ENCODE data around the gene OTOGL. TPM values are rescaled to one million over a fixed set of nuclear protein-coding genes. Genes with fewer than 3 reads are reported as not detected.
"Not testable (repeated sequence)": the region's sequence is repeated elsewhere in the genome, so short reads cannot be mapped to it uniquely, and the experiment has no call there.

The OTOGL gene
- total RNA-seq, 4 donors from 2014 or later, result 0.19 to 0.63 (median 0.37) TPM

DNA sequence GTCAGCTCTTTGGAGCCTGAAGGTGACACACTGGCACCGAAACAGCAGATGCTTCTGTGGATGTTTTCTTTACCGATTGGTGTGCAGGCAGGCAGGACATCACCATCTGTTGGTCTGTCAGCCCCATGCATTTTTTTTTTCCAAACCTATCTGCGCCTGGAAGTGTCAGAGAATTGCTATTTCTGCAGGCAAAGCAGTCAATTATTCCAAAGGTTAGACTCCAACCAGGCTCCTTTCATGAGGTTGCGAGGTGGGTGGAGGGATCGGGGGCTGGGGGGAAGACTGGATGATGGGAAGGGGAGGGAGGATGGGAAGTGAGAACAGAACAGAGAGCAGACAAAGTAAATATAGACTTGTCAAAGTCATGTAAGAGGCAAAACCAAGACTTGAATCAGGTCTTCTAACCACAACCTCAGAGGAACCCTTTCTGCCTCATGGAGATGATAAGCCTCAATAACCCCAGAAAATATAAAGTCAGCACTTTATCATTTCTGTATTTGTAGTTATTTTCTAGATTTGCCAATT is 117.7 kb downstream of the OTOGL start:
- no peak for ATAC-seq (ENCODE audit: low FRiP score)
- DNase-seq (ENCODE audit: low spot score), result no peak
- TF ChIP-seq, protein P1, sequence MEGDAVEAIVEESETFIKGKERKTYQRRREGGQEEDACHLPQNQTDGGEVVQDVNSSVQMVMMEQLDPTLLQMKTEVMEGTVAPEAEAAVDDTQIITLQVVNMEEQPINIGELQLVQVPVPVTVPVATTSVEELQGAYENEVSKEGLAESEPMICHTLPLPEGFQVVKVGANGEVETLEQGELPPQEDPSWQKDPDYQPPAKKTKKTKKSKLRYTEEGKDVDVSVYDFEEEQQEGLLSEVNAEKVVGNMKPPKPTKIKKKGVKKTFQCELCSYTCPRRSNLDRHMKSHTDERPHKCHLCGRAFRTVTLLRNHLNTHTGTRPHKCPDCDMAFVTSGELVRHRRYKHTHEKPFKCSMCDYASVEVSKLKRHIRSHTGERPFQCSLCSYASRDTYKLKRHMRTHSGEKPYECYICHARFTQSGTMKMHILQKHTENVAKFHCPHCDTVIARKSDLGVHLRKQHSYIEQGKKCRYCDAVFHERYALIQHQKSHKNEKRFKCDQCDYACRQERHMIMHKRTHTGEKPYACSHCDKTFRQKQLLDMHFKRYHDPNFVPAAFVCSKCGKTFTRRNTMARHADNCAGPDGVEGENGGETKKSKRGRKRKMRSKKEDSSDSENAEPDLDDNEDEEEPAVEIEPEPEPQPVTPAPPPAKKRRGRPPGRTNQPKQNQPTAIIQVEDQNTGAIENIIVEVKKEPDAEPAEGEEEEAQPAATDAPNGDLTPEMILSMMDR (IDR thresholded peaks at IDR 0.05), result no peak

DNA sequence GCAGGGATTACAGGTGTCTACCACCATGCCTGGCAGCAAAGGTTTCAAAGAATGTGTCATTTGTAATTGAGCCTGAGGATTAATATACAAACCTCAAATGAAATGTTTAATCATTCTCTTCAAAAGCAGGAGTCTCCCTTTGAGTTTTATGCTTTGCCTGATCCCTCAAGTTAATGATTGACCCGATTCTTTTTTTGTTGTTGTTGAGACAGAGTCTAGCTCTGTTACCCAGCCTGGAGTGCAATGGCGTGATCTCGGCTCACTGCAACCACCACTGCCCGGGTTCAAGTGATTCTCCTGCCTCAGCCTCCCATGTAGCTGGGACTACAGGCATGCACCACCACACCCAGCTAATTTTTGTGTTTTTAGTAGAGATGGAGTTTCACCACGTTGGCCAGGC is 119.6 kb downstream of the OTOGL start:
- ATAC-seq (ENCODE audit: low FRiP score); DNase-seq (ENCODE audit: low spot score): not testable (repeated sequence)

DNA sequence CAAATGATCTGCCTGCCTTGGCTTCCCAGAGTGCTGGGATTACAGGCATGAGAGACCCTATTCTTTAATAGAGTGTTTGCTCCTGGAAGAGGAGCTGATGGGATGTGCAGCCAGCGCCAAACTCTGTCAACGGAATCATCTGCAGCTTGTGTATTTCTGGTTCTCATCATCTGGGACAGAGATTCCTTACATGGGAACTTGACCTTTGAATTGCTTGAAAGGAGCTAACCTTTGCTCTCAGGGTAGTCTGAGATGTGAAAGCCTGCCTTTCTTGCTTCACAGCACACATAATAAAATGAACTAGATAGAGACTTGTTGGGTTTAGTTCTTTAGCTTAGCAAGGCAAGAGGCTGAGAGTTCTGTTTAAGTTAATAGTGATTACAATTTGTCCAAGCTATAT is 120.0 kb downstream of the OTOGL start:
- ATAC-seq (ENCODE audit: low FRiP score) (no peak), DNase-seq (ENCODE audit: low spot score) (no peak)
- TF ChIP-seq, protein P1 (IDR thresholded peaks at IDR 0.05), result no peak

DNA sequence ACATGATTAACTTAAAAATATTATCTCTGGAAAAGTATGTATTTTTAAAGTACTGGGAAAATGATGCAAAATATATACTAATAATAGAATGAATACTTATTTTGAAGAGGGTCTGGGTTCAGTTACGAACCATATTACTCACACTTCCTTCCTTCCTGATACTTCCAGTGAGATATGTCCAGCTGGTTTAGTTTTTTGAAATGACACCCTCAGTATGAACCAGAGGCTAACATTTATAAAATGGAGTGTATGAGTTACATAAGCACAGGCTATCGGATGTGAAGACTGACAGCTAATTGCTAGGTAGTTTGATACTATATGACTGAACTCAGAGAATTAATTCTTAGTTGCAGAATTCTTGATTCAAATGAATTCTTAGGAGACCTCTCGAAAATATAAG is 122.9 kb downstream of the OTOGL start:
- DNase-seq (ENCODE audit: low spot score) (no peak), ATAC-seq (ENCODE audit: low FRiP score) (no peak)
- TF ChIP-seq, protein P1 (IDR thresholded peaks at IDR 0.05), result no peak

DNA sequence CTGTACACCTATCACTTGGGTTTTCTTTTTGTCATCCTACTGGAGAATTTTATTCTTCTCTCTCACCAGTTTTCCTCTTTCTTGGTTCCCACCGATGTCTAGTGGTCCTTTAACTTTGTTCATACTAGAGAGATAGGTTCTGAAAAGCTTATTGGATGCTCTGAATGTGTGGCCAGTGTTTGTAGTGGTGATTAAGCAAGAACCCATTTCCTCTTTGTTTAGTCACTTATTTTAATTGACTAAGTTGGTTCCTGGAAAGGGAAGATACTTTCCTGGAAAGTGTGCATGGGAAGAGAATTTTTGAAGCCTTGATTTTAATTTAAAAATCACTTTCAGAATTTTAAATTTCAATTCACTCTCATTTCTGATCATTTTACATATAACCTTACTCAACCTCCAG is 127.2 kb downstream of the OTOGL start:
- peak; percentile 51 for ATAC-seq (ENCODE audit: low FRiP score)
- TF ChIP-seq, protein P1 (IDR thresholded peaks at IDR 0.05), result no peak

DNA sequence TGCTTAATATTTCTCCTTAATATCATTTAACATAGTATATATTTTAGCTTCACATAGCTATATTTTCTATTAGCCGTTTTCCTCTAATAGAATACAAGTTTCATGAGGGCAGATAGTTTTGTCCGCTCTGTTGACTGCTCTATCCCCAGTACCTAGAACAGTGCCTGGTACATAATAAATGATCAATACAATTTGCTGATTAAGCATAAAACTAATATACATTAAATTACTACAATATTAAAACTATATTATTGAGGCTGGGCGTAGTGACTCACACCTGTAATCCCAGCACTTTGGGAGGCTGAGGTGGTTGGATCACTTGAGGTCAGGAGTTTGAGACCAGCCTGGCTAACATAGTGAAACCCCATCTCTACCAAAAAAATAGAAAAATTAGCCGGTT is 128.6 kb downstream of the OTOGL start:
- ATAC-seq (ENCODE audit: low FRiP score); DNase-seq (ENCODE audit: low spot score): not testable (repeated sequence)

More for the DNA sequence above, 127.2 kb downstream of the OTOGL start:
- DNase-seq (ENCODE audit: low spot score), result no peak

DNA sequence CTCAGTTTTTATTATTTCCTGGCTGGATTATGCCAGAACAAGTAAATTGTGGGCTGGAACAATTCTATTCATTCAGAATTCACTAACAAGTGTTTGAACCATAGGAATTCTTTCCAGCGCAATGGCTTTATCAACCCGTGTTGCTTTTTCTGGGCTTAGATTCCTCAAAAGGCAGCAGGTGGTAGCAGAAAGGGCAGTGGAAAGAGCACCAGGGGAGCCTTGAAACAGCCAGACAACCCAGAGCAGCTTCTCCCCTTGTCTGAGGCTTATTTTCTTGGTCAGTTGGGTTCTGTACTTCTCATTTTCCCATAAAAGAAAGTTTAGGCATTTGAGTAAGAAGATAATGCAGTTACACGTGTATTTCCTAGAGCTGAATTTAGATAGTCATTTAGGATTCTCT is 130.7 kb downstream of the OTOGL start:
- TF ChIP-seq, protein P1 (IDR thresholded peaks at IDR 0.05), result no peak
- ATAC-seq (ENCODE audit: low FRiP score), result no peak
- DNase-seq (ENCODE audit: low spot score), result no peak

DNA sequence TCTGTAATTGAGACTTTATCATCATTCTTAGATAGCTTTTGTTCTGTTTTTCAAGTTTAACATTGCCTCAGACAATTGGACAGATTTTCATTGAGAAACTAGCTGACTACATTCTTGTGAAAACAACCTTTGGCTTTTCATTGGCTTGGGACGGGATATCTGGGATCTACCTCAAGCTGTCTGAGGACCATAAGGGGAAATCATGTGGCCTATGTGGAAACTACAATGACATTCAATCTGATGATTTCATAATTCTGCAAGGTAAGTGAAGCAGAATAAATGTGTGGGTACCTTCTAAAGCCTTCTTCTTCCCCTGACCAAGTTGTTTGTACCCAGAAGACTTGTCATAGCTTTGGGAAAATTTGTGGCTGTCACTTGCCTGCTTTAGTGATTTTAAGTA is 133.5 kb downstream of the OTOGL start:
- TF ChIP-seq, protein P1 (IDR thresholded peaks at IDR 0.05), result no peak
- ATAC-seq (ENCODE audit: low FRiP score) (no peak), DNase-seq (ENCODE audit: low spot score) (no peak)
